GM19239 (cell line): ENCODE results near the gene KDSR.
A peak's percentile ranks its signal among the peaks of the same experiment; 100 is the strongest.

Experiments
- DNase-seq: peaks from one replicate; pipeline ENCODE4 v3.0.0; 2011; ENCODE audit warnings: low spot score; ENCODE audit not compliant: insufficient read length
- FAIRE-seq: peaks from 2 replicates; lab custom pipeline; 2011; peaks lifted over from hg19 to GRCh38; lab: Jason Lieb, UNC

KDSR gene

DNA sequence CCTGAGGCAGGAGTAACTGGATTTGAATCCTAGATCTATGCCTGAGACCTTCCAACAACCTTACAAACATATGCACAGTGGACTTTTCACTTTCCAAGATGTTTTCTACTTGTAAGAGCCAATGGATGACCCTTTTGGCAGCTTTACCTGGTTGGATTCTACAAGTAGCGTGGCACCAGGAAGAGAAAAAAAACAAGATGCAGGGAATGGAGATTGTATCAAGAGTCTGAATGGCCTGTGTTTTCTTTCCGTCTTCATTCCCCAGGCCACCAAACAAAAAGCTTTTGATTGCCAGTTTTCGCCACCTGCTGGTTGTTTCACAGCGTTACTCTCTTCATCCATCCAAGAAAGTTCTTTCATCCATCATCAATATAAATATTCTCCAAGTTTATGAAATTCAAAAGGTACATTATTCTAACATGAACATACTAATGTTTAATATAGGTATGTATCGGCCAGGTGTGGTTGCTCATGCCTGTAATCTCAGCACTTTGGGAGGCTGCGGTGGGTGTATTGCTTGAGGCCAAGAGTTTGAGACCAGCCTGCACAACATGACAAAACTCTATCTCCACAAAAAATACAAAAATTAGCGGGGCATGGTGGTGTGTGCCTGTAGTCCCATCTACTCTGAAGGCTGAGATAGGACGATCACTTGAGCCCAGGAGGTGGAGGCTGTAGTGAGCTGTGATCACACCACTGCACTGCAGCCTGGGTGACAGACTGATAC, 43.9 kb downstream of the KDSR start:
- peak; percentile 95 for FAIRE-seq

DNA sequence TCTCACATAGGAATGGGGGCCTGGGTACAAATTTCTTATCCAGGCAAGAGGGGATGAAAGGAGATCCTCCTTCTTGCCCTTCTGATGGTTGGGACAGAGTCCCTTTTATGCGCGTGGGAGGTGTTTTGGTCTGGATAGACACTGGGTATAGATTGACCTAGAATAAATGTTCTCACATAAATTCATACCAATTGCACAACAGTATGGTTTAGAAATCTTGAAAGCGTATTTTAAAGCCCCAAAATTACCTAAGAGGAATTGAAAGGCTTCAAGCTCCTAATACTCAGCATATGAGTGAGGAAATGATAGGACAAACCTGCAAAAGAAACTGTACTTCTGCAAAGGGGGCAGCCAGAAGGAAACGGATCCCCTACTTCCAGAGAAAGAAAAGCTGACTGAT, 44.8 kb downstream of the KDSR start:
- DNase-seq (no peak), FAIRE-seq (no peak)

More for the DNA sequence above, 43.9 kb downstream of the KDSR start:
- peak; percentile 54 for DNase-seq

GRCh38 chr18:63321291-63321690, 45.7 kb downstream of the KDSR start:
- DNase-seq = no peak
- FAIRE-seq = no peak

- FAIRE-seq = peak; percentile 73
- DNase-seq = no peak
Measured at GRCh38 chr18:63320975-63321265, 46.1 kb downstream of the KDSR start.

GRCh38 chr18:63320123-63320974, 46.7 kb downstream of the KDSR start:
- FAIRE-seq (peak; percentile 60), DNase-seq (peak; percentile 89)

DNA sequence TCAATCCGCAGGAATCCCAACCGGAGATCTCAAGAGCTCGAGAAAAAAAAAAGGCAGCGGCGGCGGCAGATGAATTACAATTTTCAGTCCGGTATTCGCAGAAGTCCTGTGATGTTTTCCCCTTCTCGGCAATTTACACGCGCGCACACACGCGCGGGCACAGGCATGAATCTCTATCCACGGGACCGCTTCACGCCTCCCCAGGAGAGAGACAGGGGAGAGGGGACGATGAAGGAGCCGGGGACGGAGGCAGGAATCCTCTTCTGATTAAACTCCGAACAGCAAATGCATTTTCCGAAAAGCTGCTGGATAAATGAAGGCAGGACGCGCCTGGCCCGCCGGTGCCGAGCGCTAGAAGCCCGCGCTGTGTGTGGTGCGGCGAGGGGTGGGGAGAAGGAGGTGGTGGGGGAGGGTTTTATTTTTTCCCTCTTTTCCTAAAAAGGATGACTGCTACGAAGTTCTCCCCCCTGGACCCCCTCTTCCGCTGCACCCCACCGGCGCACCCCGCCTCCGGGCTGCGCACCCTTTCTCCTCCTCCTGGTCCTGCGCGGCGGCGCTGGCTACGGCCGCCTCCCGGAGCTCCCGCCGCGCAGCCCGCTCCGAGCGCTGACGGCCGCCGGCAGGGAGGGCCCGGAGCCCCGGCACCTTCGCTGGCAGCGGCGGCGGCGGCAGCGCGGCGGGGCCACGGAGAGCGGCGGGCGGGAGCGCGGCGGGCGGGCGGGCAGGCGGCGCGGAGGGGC, 47.5 kb downstream of the KDSR start, which contains the start of gene BCL2:
BCL2 (minus strand) TSS at position 387 of the 740 bp plus-strand sequence.
- DNase-seq (no peak), FAIRE-seq (no peak)

GRCh38 chr18:63318889-63319382, 48.1 kb downstream of the KDSR start:
- DNase-seq (no peak), FAIRE-seq (peak; percentile 81)

DNA sequence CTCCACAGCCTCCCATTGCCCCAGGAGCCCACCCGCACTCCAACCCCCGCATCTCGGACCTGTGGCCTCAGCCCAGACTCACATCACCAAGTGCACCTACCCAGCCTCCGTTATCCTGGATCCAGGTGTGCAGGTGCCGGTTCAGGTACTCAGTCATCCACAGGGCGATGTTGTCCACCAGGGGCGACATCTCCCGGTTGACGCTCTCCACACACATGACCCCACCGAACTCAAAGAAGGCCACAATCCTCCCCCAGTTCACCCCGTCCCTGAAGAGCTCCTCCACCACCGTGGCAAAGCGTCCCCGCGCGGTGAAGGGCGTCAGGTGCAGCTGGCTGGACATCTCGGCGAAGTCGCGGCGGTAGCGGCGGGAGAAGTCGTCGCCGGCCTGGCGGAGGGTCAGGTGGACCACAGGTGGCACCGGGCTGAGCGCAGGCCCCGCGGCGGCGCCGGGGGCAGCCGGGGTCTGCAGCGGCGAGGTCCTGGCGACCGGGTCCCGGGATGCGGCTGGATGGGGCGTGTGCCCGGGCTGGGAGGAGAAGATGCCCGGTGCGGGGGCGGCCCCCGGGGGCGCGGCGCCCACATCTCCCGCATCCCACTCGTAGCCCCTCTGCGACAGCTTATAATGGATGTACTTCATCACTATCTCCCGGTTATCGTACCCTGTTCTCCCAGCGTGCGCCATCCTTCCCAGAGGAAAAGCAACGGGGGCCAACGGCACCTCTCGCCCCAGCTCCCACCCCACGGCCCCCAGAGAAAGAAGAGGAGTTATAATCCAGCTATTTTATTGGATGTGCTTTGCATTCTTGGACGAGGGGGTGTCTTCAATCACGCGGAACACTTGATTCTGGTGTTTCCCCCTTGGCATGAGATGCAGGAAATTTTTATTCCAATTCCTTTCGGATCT, 48.8 kb downstream of the KDSR start:
- peak; percentile 93 for FAIRE-seq

GRCh38 chr18:63317556-63317946, 49.5 kb downstream of the KDSR start:
- FAIRE-seq (no peak), DNase-seq (no peak)

More for the DNA sequence above, 48.8 kb downstream of the KDSR start:
- no peak for DNase-seq

GRCh38 chr18:63316612-63317555, 50.1 kb downstream of the KDSR start:
- FAIRE-seq = peak; percentile 91
- no peak for DNase-seq

GRCh38 chr18:63315876-63316275, 51.1 kb downstream of the KDSR start:
- DNase-seq = no peak
- FAIRE-seq = peak; percentile 78

GRCh38 chr18:63315131-63315662, 51.8 kb downstream of the KDSR start:
- DNase-seq (no peak), FAIRE-seq (peak; percentile 91)

DNA sequence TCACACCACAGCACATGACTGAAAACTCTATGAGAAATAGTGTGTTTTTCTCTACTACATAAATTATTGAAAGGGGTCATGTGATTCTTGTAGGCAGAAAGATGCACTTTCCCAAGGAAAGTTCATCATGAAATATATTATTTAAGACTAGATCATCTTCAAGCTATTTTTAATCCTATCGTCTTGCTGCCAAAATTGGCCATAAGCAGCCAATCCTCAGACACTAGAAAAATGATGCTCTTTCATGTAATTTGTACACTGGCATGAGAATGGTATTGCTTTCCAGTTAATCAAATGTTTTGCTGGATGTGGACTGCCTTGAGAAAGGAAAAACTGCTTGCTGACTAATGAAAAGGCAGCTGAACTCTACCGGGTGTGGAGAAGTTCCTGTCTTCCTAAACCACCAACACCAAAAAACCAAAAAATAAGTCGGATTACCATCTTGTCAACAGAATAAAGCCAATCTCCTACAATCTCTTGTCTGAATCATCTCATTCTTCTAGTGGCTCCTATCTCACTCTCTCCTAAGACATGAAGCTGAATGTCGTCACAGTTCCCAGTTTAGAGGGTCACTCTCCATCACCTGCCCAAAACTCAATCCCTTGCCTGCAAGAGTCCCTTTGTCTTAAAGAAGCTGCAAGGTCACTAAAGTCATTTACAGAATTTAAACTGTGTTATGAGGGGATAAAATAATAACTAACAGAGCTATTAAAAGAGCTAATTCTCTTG, 52.8 kb downstream of the KDSR start:
- no peak for DNase-seq
- no peak for FAIRE-seq

GRCh38 chr18:63313396-63313917, 53.5 kb downstream of the KDSR start:
- no peak for DNase-seq
- peak; percentile 83 for FAIRE-seq

GRCh38 chr18:63312737-63313395, 54.1 kb downstream of the KDSR start:
- FAIRE-seq = peak; percentile 86
- DNase-seq = no peak

DNA sequence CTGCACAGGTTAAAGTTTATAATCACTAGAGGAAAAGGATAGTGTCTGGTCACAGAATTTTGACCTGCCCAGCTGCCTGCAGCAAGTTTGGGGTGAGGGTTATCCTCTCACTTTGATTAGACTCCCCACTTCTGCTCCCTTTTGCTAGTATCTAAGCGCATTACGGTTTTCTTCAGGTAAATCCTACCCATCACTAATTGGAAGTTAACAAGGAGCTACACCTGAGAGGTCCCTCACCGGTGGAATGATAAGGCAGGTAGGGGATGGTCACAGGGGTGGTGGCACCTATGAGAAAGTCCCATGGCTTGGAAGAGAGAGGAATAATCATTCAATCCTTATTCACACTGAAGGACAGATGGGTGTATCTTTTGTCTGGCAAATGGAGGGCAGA, 55.0 kb downstream of the KDSR start:
- DNase-seq (no peak), FAIRE-seq (no peak)
